Lower leg skin (tissue), 4 donors: Measurements from ENCODE around the gene CPD. TPM values are rescaled to one million over a fixed set of nuclear protein-coding genes. Genes with fewer than 3 reads are reported as not detected.
A peak's percentile ranks its signal among the peaks of the same experiment; 100 is the strongest.
"Not testable (repeated sequence)": the region's sequence is repeated elsewhere in the genome, so short reads cannot be mapped to it uniquely, and the experiment has no call there.

ENCODE experiments used
- DNase-seq, 2 donors: peaks; one replicate each; pipeline ENCODE4 v3.0.0-alpha.2; 2019; ENCODE audit warnings: low spot score in 2 of 2
- H3K4me3 ChIP-seq: fragments of 200-600 bp; sonication (generic); 2 replicates; pipeline ENCODE4 v1.5.1; 2017; ENCODE audit warnings: mild to moderate bottlenecking, low read depth; ENCODE audit not compliant: poor library complexity, severe bottlenecking
- POLR2A ChIP-seq, 2 donors: fragments of 450-650 bp; IDR thresholded peaks; one replicate each; pipeline ENCODE4 v1.6.1; 2016 to 2017; ENCODE audit warnings: antibody characterized with exemption in 2 of 2, mild to moderate bottlenecking in 1 of 2, moderate library complexity in 1 of 2
- WGBS, 2 donors: methylation state at CpG; one replicate each; pipeline ENCODE4 v1.1.5; 2018; 5-methylcytosine and 5-hydroxymethylcytosine counted together
- intact Hi-C: fragments of 100-400 bp; cut with DNase I; formaldehyde crosslinking; loops from one replicate; pipeline ENCODE4 v1.15.0; 2023; ENCODE audit warnings: low total_unique reads
- total RNA-seq, 4 donors: library from RNA; depleted of rRNA; stranded (reverse); fragments of >200 nt; gene quantifications; one replicate each; pipeline ENCODE4 v1.1.0, GENCODE V29; 2016
- TF ChIP-seq, protein P1 (sequence below), 3 donors: fragments of 450-650 bp; IDR thresholded peaks; one replicate each; pipeline ENCODE4 v1.5.1; 2016; ENCODE audit warnings: antibody characterized with exemption in 3 of 3, mild to moderate bottlenecking in 3 of 3, moderate library complexity in 2 of 3

CPD gene
- total RNA-seq, 4 donors from 2014 or later = 18.7 to 69.5 (median 48.5) TPM

DNA sequence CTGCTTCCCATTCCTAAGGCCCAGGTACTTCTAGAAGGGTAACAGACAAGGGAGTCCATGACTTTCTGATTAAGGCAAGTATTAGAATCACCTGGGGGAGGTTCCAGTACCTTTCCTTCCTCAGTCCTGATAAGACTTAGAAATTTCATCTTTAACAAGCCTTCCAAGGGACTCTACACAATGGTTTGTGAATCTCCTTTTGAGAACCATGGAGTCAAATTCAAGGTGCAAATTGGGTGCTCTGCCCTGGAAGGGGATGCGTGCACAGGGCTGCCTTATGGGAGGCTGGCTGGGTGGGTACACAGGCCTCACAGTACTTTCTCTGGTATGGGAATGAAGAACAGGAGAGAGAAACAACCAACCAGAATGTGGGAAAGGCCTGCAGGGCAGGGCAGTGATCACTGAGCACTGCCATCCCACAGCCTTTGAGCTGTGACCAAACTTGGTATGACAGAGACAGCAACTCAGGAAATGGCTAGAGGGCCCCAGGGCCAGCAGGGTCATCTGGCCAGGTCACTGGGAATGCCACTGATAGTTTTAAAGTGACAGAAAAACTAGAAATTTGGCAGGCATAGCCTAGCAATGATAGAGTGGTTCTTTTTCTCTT is 41.2 kb upstream of the CPD start:
- 100% methylated on average over 1 of the region's 1 CpG for WGBS, 2 donors
- no peak overlapping the region for H3K4me3 ChIP-seq
- intact Hi-C loops = loop anchor here (10.0 kb wide), 1 partner anchor 213 kb away; no protein-coding TSS in a partner anchor
- TF ChIP-seq, protein P1, sequence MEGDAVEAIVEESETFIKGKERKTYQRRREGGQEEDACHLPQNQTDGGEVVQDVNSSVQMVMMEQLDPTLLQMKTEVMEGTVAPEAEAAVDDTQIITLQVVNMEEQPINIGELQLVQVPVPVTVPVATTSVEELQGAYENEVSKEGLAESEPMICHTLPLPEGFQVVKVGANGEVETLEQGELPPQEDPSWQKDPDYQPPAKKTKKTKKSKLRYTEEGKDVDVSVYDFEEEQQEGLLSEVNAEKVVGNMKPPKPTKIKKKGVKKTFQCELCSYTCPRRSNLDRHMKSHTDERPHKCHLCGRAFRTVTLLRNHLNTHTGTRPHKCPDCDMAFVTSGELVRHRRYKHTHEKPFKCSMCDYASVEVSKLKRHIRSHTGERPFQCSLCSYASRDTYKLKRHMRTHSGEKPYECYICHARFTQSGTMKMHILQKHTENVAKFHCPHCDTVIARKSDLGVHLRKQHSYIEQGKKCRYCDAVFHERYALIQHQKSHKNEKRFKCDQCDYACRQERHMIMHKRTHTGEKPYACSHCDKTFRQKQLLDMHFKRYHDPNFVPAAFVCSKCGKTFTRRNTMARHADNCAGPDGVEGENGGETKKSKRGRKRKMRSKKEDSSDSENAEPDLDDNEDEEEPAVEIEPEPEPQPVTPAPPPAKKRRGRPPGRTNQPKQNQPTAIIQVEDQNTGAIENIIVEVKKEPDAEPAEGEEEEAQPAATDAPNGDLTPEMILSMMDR (IDR thresholded peaks at IDR 0.05) = no peak
- no peak for TF ChIP-seq POLR2A (IDR thresholded peaks at IDR 0.05)
- DNase-seq = peak in 1 of 2 donors; percentile 31

DNA sequence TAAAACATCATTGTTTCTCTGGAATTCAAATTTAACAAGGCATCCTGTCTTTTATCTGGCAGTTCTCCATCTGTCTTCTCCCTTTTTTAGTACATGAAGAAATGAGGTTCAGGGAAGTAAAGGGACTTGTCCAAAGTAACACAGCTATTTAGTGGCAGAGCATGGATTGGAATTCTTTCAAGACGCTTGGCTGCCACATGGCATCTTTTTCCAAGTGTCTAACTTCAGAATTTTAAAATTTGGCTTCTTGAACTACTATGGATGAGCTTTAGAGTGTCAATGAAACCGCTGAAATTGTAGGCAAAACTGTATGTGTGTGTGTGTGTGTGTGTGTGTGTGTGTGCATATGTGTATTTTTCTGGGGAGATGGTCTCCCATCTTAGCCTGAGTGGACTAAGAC is 39.6 kb upstream of the CPD start:
- TF ChIP-seq, protein P1 (IDR thresholded peaks at IDR 0.05) = no peak
- no peak for TF ChIP-seq POLR2A (IDR thresholded peaks at IDR 0.05)
- WGBS, 2 donors = 86 to 87% methylated on average over 2 of the region's 2 CpGs
- intact Hi-C loops = loop anchor here (10.0 kb wide), 1 partner anchor 214 kb away; no protein-coding TSS in a partner anchor
- no peak overlapping the region for H3K4me3 ChIP-seq
- DNase-seq = no peak

DNA sequence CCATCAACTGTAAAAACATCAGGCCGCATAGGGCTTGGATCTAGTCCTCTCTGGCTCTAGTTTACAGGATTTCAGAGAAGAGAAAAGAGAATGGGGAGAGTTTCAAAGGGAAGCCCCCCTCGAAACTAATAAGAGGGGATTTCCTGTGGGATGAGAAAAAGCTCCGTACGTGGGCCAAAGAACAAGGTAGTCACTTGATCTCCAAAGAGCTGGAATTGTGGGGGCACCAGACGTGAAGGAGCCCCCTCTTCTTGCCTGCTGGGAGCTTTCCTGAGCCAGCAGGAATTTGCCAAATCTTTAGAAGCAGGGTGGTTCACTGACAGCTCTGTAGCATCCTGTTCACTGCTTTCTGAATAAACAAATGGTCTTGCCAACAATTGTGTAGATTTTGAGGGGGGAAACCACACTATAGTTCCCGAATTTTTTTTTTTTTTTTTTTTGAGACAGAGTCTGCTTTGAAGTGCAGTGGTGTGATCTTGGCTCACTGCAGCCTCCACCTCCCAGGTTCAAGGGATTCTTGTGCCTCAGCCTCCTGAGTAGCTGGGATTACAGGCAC is 37.8 kb upstream of the CPD start:
- WGBS, 2 donors = 52 to 59% methylated on average over 6 of the region's 6 CpGs
- no peak for TF ChIP-seq POLR2A (IDR thresholded peaks at IDR 0.05)
- TF ChIP-seq, protein P1 (IDR thresholded peaks at IDR 0.05) = no peak
- no peak overlapping the region for H3K4me3 ChIP-seq
- intact Hi-C loops = no loop called here
- DNase-seq = no peak

DNA sequence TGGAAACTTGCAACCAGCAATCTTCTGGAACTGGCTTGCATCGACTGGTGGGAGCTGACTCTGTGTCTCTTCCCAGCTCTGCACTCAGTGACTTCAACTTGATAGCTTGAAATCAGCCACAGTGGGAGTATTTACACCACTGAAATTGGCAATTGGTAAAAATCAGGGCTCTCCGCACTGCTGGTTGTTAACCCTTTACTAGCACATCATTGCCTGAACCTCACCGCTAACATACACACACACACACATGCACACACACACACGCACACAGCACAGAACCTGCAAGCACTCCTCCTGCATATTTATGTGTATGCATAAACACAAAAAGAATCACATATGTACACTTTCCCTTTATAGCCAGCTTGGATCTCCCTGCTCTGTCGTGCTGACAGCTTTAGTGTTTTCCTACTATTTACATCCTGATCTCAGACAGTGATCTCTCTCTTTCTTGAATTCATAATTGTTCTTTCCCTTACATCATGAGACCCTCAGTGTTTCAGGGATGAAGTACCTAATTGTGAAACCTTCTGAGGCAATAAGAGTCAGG is 37.0 kb upstream of the CPD start:
- intact Hi-C loops = no loop called here
- DNase-seq = no peak
- WGBS, 2 donors = 80 to 87% methylated on average over 5 of the region's 5 CpGs
- no peak overlapping the region for H3K4me3 ChIP-seq
- no peak for TF ChIP-seq POLR2A (IDR thresholded peaks at IDR 0.05)
- TF ChIP-seq, protein P1 (IDR thresholded peaks at IDR 0.05) = no peak

DNA sequence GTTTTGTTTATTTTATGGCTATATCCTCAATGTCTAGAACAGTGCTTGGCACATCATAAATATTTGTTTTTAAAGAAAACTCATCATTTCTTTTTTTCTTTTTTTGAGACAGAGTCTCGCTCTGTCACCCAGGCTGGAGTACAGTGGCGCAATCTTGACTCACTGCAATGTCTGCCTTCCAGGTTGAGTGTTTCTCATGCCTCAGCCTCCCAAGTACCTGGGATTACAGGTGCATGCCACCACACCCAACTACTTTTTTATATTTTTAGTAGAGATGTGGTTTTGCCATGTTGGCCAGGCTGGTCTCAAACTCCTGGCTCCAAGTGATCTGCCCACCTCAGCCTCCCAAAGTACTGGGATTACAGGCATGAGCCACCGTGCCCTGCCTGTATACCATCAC is 35.5 kb upstream of the CPD start:
- intact Hi-C loops = not testable (repeated sequence)

DNA sequence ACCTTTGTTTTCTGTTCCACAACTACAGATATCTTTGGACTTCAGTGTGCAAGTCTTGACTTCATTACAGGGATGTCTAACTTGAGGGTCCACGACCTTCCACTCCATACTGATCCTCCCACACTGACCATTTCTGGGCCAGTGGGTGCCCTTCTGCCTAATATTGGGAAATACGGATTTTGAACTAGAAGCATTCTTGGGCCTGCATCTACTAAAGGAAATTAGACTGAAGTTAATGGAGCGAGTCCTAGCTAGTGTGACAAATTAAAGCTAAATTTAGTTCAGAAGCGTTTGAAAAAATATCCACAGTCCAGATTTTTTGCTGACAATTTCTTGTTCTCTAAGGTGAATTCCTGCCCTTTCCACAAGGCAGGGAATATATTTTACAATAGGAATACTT is 34.9 kb upstream of the CPD start:
- 58 to 61% methylated on average over 4 of the region's 4 CpGs for WGBS, 2 donors
- H3K4me3 ChIP-seq = no peak overlapping the region
- no peak for TF ChIP-seq POLR2A (IDR thresholded peaks at IDR 0.05)
- TF ChIP-seq, protein P1 (IDR thresholded peaks at IDR 0.05) = no peak
- DNase-seq = no peak
- intact Hi-C loops = no loop called here

More for the DNA sequence above, 35.5 kb upstream of the CPD start:
- H3K4me3 ChIP-seq, DNase-seq: not testable (repeated sequence)
- WGBS, 2 donors = 93 to 96% methylated on average over 3 of the region's 3 CpGs
